GM10266 (cell line): Measurements from ENCODE around the gene EPS8.

Experiments used
- DNase-seq: peaks from one replicate; pipeline ENCODE4 v3.0.0; 2012; ENCODE audit errors: extremely low spot score
- CTCF ChIP-seq: IDR thresholded peaks from 2 replicates; pipeline ENCODE4 v1.5.1; 2012; ENCODE audit warnings: mild to moderate bottlenecking, low read depth; ENCODE audit not compliant: control insufficient read depth, insufficient read depth; ENCODE audit errors: missing control alignments

The EPS8 gene

GRCh38 chr12:15701631-15702156 is 87.5 kb downstream of the EPS8 start:
- no peak for DNase-seq
- no peak for TF ChIP-seq CTCF

GRCh38 chr12:15701206-15701605 is 88.0 kb downstream of the EPS8 start:
- TF ChIP-seq CTCF, result no peak
- no peak for DNase-seq

- no peak for TF ChIP-seq CTCF
- peak; percentile 5 for DNase-seq
Observed at GRCh38 chr12:15700595-15700994, 88.6 kb downstream of the EPS8 start.

GRCh38 chr12:15699886-15700285 is 89.3 kb downstream of the EPS8 start:
- DNase-seq, result no peak
- no peak for TF ChIP-seq CTCF

- DNase-seq, result no peak
- TF ChIP-seq CTCF, result no peak
Observed at GRCh38 chr12:15698377-15698871, 90.8 kb downstream of the EPS8 start.

- TF ChIP-seq CTCF, result no peak
- no peak for DNase-seq
Observed at GRCh38 chr12:15697201-15697600, 92.0 kb downstream of the EPS8 start.

- TF ChIP-seq CTCF, result no peak
- DNase-seq, result no peak
Observed at GRCh38 chr12:15693228-15693911, 95.8 kb downstream of the EPS8 start.
